Ishikawa (cell line): ENCODE data around the gene ARL14EP.

Experiments
- CEBPB ChIP-seq: IDR thresholded peaks from 2 replicates; pipeline ENCODE4 v1.6.1; 2012
- CREB1 ChIP-seq: IDR thresholded peaks from 2 replicates; pipeline ENCODE4 v1.6.1; 2012; ENCODE audit warnings: low read depth
- EGR1 ChIP-seq: IDR thresholded peaks from 2 replicates; pipeline ENCODE4 v1.6.1; 2012
- EP300 ChIP-seq: IDR thresholded peaks from 2 replicates; pipeline ENCODE4 v1.6.1; 2012; ENCODE audit warnings: borderline replicate concordance
- FOXM1 ChIP-seq: IDR thresholded peaks from 2 replicates; pipeline ENCODE4 v1.6.1; 2012; ENCODE audit warnings: low read depth, borderline replicate concordance
- MAX ChIP-seq: IDR thresholded peaks from 2 replicates; pipeline ENCODE4 v1.6.1; 2012
- NFIC ChIP-seq: IDR thresholded peaks from 2 replicates; pipeline ENCODE4 v1.6.1; 2012
- RAD21 ChIP-seq: IDR thresholded peaks from 2 replicates; pipeline ENCODE4 v1.6.1; 2012; ENCODE audit warnings: low read depth
- REST ChIP-seq: IDR thresholded peaks from 2 replicates; pipeline ENCODE4 v1.6.1; 2012; ENCODE audit warnings: low read depth, mild to moderate bottlenecking
- TAF1 ChIP-seq: IDR thresholded peaks from 2 replicates; pipeline ENCODE4 v1.6.1; 2012; ENCODE audit warnings: low read depth, mild to moderate bottlenecking
- TCF12 ChIP-seq: IDR thresholded peaks from 2 replicates; pipeline ENCODE4 v1.6.1; 2012; ENCODE audit warnings: low read depth
- TEAD4 ChIP-seq: IDR thresholded peaks from 2 replicates; pipeline ENCODE4 v1.6.1; 2012
- YY1 ChIP-seq: IDR thresholded peaks from 2 replicates; pipeline ENCODE4 v1.6.1; 2012; ENCODE audit warnings: low read depth
- TF ChIP-seq, protein P1 (sequence below): IDR thresholded peaks from 2 replicates; pipeline ENCODE4 v1.6.1; 2012

- no peak for TF ChIP-seq EP300
- TF ChIP-seq TAF1: no peak
- no peak for TF ChIP-seq MAX
- no peak for TF ChIP-seq CEBPB
- no peak for TF ChIP-seq TEAD4
- no peak for TF ChIP-seq REST
- no peak for TF ChIP-seq YY1
- no peak for TF ChIP-seq NFIC
- TF ChIP-seq RAD21: no peak
- TF ChIP-seq, protein P1, sequence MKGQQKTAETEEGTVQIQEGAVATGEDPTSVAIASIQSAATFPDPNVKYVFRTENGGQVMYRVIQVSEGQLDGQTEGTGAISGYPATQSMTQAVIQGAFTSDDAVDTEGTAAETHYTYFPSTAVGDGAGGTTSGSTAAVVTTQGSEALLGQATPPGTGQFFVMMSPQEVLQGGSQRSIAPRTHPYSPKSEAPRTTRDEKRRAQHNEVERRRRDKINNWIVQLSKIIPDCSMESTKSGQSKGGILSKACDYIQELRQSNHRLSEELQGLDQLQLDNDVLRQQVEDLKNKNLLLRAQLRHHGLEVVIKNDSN: no peak
- TF ChIP-seq FOXM1: no peak
- TF ChIP-seq EGR1: no peak
- TF ChIP-seq CREB1: no peak
- no peak for TF ChIP-seq TCF12
Measured at GRCh38 chr11:30279796-30280195, 43.1 kb upstream of the ARL14EP start.
